ENCODE data around the gene GDI2. TPM values are rescaled to one million over a fixed set of nuclear protein-coding genes. Genes with fewer than 3 reads are reported as not detected.
A peak's percentile ranks its signal among the peaks of the same experiment; 100 is the strongest.

Gene GDI2
- total RNA-seq, 1 donor from 2014 or later, result 216 TPM

GRCh38 chr10:5818048-5818331, 4.8 kb upstream of the GDI2 start:
- Mint-ChIP-seq H3K36me3 (no peaks in the 10 kb centered on the region), H3K4me3 (no peak overlapping the region), H3K27me3 (ENCODE audit: low read depth) (no peaks in the 10 kb centered on the region), H3K4me1 (peaks cover 13% of the 10 kb centered on the region), H3K9me3 (no peaks in the 10 kb centered on the region), H3K27ac (no peak overlapping the region)
- DNase-seq (ENCODE audit: low spot score in 2 of 2, unreplicated experiment in 2 of 2), result no peak
- TF ChIP-seq, protein P1, sequence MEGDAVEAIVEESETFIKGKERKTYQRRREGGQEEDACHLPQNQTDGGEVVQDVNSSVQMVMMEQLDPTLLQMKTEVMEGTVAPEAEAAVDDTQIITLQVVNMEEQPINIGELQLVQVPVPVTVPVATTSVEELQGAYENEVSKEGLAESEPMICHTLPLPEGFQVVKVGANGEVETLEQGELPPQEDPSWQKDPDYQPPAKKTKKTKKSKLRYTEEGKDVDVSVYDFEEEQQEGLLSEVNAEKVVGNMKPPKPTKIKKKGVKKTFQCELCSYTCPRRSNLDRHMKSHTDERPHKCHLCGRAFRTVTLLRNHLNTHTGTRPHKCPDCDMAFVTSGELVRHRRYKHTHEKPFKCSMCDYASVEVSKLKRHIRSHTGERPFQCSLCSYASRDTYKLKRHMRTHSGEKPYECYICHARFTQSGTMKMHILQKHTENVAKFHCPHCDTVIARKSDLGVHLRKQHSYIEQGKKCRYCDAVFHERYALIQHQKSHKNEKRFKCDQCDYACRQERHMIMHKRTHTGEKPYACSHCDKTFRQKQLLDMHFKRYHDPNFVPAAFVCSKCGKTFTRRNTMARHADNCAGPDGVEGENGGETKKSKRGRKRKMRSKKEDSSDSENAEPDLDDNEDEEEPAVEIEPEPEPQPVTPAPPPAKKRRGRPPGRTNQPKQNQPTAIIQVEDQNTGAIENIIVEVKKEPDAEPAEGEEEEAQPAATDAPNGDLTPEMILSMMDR (IDR thresholded peaks at IDR 0.05; ENCODE audit: unreplicated experiment), result no peak

DNA sequence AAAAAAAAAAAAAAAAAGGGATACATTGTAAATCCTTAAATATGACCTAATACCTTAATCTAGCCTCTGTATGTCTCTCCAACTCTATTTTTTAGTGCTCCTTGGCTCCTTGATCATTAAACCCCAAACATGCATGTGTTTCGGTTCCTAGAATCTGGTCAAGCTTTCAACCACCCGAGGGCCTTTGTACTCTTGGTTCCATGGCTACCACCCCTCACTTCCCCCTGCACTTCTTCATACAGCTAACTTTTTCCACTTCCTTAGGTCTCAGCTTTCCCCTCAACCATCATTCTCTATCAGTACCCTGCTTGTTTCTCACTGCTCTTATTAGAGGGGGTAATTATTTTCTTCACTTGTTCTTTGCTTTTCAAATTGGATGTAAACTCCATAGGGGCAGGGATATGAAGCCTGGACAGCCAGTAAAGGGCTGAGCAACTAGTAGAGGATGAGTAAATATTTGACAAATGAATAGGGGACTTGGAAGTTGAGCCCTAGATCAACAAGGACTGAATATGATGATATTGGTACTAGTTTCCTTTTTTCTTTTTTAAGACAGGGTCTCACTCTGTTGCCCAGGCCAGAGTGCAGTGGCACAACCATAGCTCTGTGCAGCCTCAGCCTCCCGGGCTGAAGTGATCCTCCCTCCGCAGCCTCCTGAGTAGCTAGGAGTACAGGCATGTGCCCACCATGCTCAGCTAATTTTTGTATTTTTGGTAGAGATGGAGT, 4.3 kb upstream of the GDI2 start:
- Mint-ChIP-seq H3K4me3 (no peak overlapping the region), H3K9me3 (no peaks in the 10 kb centered on the region), H3K4me1 (peaks cover 13% of the 10 kb centered on the region), H3K36me3 (no peaks in the 10 kb centered on the region), H3K27me3 (ENCODE audit: low read depth) (no peaks in the 10 kb centered on the region), H3K27ac (no peak overlapping the region)
- DNase-seq (ENCODE audit: low spot score in 2 of 2, unreplicated experiment in 2 of 2), result no peak
- TF ChIP-seq, protein P1 (IDR thresholded peaks at IDR 0.05; ENCODE audit: unreplicated experiment), result no peak

DNA sequence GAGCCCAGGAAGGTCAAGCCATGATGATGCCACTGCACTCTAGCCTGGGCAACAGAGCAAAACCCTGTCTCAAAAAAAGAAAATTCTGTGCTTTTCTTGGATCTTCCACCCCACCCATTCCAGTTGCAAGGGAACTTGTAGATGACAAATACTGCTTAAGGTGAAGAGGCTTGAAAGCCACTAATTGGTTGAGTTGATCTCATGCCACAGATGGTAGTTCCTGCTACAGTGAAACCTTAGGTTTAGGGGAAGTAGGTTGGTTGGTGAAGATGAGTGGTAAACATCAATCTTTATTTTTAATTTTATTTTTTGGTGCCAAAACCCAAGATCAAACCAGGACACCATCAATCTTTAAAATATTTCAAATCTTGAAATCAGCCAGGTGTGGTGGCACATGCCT, 2.9 kb upstream of the GDI2 start:
- Mint-ChIP-seq H3K27ac (no peak overlapping the region), H3K4me1 (peaks cover 23% of the 10 kb centered on the region), H3K9me3 (no peaks in the 10 kb centered on the region), H3K4me3 (no peak overlapping the region), H3K27me3 (ENCODE audit: low read depth) (no peaks in the 10 kb centered on the region), H3K36me3 (no peaks in the 10 kb centered on the region)
- DNase-seq (ENCODE audit: low spot score in 2 of 2, unreplicated experiment in 2 of 2), result no peak
- TF ChIP-seq, protein P1 (IDR thresholded peaks at IDR 0.05; ENCODE audit: unreplicated experiment), result no peak

GRCh38 chr10:5814110-5815107, 1.2 kb upstream of the GDI2 start:
- Mint-ChIP-seq H3K4me1 (peaks cover 40% of the 10 kb centered on the region), H3K9me3 (no peaks in the 10 kb centered on the region), H3K4me3 (peak overlapping the region; percentile 84), H3K36me3 (no peaks in the 10 kb centered on the region), H3K27ac (peak overlapping the region; percentile 92), H3K27me3 (ENCODE audit: low read depth) (no peaks in the 10 kb centered on the region)
- TF ChIP-seq, protein P1 (IDR thresholded peaks at IDR 0.05; ENCODE audit: unreplicated experiment), result no peak
- no peak for DNase-seq (ENCODE audit: low spot score in 2 of 2, unreplicated experiment in 2 of 2)

DNA sequence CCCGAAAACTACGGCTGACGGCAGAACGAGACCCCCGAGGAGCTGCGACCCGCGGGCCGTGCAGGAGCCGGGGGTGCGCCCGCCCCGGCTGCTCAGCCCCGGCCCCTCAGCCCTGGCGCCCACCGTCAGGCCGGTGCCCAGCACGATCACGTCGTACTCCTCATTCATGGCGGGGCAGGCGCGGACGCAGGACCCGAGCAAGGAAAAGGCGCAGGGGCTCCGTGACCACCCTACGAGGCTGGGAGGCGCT, 218 bp downstream of the GDI2 start:
- Mint-ChIP-seq H3K27ac (peak overlapping the region; percentile 97), H3K4me3 (peak overlapping the region; percentile 84), H3K9me3 (no peaks in the 10 kb centered on the region), H3K36me3 (peaks cover 3% of the 10 kb centered on the region), H3K27me3 (ENCODE audit: low read depth) (no peaks in the 10 kb centered on the region), H3K4me1 (peaks cover 43% of the 10 kb centered on the region)
- TF ChIP-seq, protein P1 (IDR thresholded peaks at IDR 0.05; ENCODE audit: unreplicated experiment), result no peak
- DNase-seq (ENCODE audit: low spot score in 2 of 2, unreplicated experiment in 2 of 2), result no peak

Data from mesothelial cell of epicardium (in vitro differentiated cells).